Thymus (tissue), 11 donors: ENCODE results near the gene FMN2. TPM values are rescaled to one million over a fixed set of nuclear protein-coding genes. Genes with fewer than 3 reads are reported as not detected.

Source experiments
- DNase-seq, 9 donors: peaks; one replicate each; pipeline ENCODE4 v3.0.0-alpha.2; 2013; ENCODE audit warnings: low spot score in 9 of 9, low read depth in 6 of 9, missing footprints in 1 of 9
- H3K27ac ChIP-seq, 2 donors: one replicate each; pipeline ENCODE4 v1.5.1; 2013; ENCODE audit warnings: control low read depth in 1 of 2, low read depth in 1 of 2, low read length in 1 of 2, mild to moderate bottlenecking in 1 of 2, moderate library complexity in 1 of 2
- H3K27me3 ChIP-seq, 2 donors: one replicate each; pipeline ENCODE4 v1.5.1; 2013; ENCODE audit warnings: low read length in 1 of 2; ENCODE audit not compliant: control insufficient read depth in 2 of 2, insufficient read depth in 1 of 2
- H3K36me3 ChIP-seq, 2 donors: one replicate each; pipeline ENCODE4 v1.5.1; 2013; ENCODE audit warnings: low read length in 1 of 2, mild to moderate bottlenecking in 1 of 2, moderate library complexity in 1 of 2; ENCODE audit not compliant: control insufficient read depth in 2 of 2, insufficient read depth in 2 of 2
- H3K4me1 ChIP-seq, 2 donors: one replicate each; pipeline ENCODE4 v1.5.1; 2013; ENCODE audit warnings: low read length in 2 of 2; ENCODE audit not compliant: control insufficient read depth in 2 of 2, insufficient read depth in 2 of 2
- H3K4me3 ChIP-seq, 2 donors: one replicate each; pipeline ENCODE4 v1.5.1; 2013; ENCODE audit warnings: low read length in 2 of 2, control low read depth in 1 of 2, mild to moderate bottlenecking in 1 of 2
- H3K9me3 ChIP-seq, 2 donors: one replicate each; pipeline ENCODE4 v1.5.1; 2013; ENCODE audit warnings: low read length in 1 of 2, mild to moderate bottlenecking in 1 of 2; ENCODE audit not compliant: control insufficient read depth in 2 of 2, insufficient read depth in 1 of 2
- WGBS: extraction: QIAGEN DNeasy Blood & Tissue Kit; methylation state at CpG from one replicate; pipeline ENCODE4 v1.1.7; 2013; 5-methylcytosine and 5-hydroxymethylcytosine counted together
- polyA plus RNA-seq: library from polyadenylated mRNA; stranded (reverse); fragments of 200-250 nt; gene quantifications from one replicate; pipeline ENCODE4 v1.2.3, GENCODE V29; 2013
- total RNA-seq: library from RNA; stranded (reverse); fragments of 120-200 nt; gene quantifications from one replicate; pipeline ENCODE4 v1.2.4, GENCODE V29; 2013
- donor health status: healthy.

Gene FMN2
- total and polyA plus RNA-seq, 2 donors = 0.14 to 0.24 TPM

DNA sequence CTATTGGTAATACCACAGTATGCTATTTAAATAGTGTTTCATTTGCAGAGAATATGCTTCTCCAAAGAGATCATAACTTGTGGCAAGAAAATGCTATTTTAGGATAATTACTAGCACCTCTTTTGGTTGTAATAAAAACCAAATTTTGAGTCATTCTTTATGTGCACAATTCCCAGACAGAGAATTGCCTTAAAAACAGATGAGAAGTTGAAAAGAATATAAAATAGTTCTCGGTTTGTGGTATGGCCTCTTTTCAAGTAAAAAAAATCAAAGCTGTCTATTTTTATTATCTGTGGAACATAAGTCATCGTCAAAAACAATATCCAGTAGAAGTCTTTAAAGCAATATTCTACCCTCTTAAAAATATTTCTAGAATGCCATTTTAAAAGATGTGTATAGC lies 334.4 kb downstream of the FMN2 start:
- WGBS = 96% methylated on average over 2 of the region's 2 CpGs
- Histone ChIP-seq H3K27ac (no peak overlapping the region), H3K9me3 (no peaks in the 10 kb centered on the region), H3K27me3 (no peaks in the 10 kb centered on the region), H3K4me1 (no peaks in the 10 kb centered on the region), H3K4me3 (no peak overlapping the region), H3K36me3 (no peaks in the 10 kb centered on the region)
- DNase-seq = no peak

DNA sequence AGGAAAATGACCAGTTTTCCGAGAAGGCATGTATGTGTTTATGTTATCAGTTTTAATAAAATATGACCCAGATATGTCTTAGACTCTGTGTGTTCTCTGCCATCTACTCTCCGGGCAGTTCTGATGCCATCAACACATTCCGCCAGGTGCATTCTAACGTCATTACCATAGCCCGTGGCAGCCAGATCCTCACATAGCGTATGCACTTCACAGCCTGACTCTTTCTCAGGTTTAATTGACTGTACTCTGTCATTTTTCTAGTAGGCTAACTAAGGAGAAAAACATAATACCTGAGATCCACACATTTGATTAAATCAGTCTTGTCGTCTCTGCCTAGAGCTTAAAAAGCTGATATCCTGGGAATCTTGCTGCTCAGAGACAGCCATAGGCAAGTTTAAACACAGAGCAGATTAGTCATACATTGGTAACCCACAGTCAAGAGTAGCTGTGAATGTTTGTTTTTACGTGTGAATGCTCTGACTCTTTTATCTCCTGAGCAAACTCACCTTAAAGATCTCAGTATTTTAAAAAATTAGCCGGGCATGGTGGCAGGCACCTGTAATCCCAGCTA lies 344.4 kb downstream of the FMN2 start:
- H3K4me1 ChIP-seq = no peaks in the 10 kb centered on the region
- no peaks in the 10 kb centered on the region for H3K9me3 ChIP-seq
- H3K27me3 ChIP-seq = no peaks in the 10 kb centered on the region
- H3K36me3 ChIP-seq = no peaks in the 10 kb centered on the region
- DNase-seq = no peak
- no peak overlapping the region for H3K27ac ChIP-seq
- no peak overlapping the region for H3K4me3 ChIP-seq
- WGBS = 93% methylated on average over 9 of the region's 9 CpGs

DNA sequence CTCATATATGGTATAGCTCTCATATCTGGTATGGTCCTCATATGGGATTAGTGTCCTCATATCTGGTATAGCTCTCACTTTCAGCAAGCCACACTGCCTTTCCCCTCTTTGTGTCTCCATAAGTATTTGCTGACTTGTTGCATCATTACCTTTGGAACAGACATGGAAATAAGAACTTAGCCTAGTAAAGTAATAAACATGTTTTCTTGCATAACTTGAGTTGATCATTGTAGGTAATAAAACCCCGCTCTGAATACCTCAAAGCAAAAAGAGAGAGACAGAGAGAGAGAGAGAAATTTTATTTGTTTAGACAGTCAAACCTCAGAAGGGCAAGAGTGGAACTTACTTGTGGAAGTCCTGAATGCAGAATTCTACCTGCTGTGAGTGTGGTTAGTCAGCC lies 350.0 kb downstream of the FMN2 start:
- Histone ChIP-seq H3K36me3 (no peaks in the 10 kb centered on the region), H3K4me1 (no peaks in the 10 kb centered on the region), H3K9me3 (no peaks in the 10 kb centered on the region), H3K4me3 (no peak overlapping the region), H3K27me3 (no peaks in the 10 kb centered on the region), H3K27ac (no peak overlapping the region)
- no peak for DNase-seq
- 94% methylated on average over 1 of the region's 1 CpG for WGBS

DNA sequence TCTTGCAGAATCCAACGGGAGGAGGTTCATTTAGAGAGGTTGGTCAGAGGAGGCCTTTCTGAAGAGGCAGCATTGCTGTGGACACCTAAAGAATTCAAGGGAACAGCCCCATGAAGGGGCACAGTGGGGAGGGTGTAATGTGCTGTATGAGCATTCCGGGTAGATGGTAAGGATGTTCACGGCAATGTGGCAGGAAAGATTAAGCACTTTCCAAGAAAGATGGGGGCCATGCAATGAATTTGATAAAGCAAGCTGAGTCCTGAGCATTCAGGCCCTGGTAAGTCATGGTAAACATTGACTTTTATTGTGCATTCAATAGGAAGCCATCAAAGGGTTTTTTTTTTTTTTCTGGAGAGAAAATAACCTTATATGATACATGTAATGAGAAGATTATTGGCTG lies 353.7 kb downstream of the FMN2 start:
- H3K9me3 ChIP-seq = no peaks in the 10 kb centered on the region
- no peaks in the 10 kb centered on the region for H3K4me1 ChIP-seq
- H3K4me3 ChIP-seq = no peak overlapping the region
- no peaks in the 10 kb centered on the region for H3K36me3 ChIP-seq
- no peak for DNase-seq
- H3K27me3 ChIP-seq = no peaks in the 10 kb centered on the region
- 92% methylated on average over 3 of the region's 3 CpGs for WGBS
- H3K27ac ChIP-seq = no peak overlapping the region

DNA sequence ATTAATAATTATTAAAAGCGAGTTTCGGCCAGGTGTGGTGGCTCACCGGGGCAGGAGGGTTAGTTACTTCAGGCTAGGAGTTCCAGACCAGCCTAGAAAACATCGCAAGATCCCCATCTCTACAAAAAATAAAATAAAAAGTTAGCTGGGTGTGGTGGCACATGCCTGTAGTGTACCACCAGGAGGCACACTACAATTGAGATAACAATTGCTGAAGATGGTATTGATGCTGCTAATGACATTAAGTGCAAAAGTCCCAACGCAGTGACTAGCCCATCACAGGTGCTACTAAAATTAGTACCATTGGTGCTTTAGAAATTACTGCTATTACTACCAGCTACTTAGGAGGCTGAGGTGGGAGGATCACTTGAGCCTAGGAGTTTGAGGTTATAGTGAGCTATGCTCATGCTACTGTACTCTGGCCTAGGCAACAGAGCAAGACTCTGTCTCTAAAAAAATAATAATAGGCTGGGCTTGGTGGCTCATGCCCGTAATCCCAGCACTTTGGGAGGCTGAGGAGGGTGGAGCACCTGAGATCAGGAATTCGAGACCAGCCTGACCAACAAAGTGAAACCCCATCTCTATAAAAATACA lies 363.6 kb downstream of the FMN2 start:
- Histone ChIP-seq H3K9me3 (no peaks in the 10 kb centered on the region), H3K27me3 (no peaks in the 10 kb centered on the region), H3K36me3 (no peaks in the 10 kb centered on the region), H3K27ac (no peak overlapping the region), H3K4me1 (no peaks in the 10 kb centered on the region), H3K4me3 (no peak overlapping the region)
- WGBS = 72% methylated on average over 7 of the region's 7 CpGs
- DNase-seq = no peak

DNA sequence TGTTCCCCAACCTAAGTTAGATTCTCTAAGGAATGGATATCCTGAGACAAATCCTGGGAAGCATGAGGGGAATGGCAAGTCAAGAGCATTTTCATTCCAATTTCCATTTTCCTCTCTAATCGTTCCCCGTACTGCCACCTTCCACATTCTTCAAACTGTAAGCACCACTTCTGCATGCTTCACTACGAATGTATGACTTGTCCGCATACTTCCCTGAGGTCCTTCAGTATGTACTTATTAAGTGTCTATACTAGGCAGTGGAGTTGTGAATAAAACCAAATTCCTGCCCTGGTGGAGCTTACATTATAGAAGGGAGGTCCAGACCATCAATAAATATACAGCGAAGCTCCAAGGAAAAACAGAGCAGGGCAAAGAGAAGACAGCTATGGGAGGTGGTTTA lies 365.5 kb downstream of the FMN2 start:
- 91% methylated on average over 5 of the region's 5 CpGs for WGBS
- H3K27ac ChIP-seq = no peak overlapping the region
- H3K4me3 ChIP-seq = no peak overlapping the region
- H3K9me3 ChIP-seq = no peaks in the 10 kb centered on the region
- H3K36me3 ChIP-seq = no peaks in the 10 kb centered on the region
- no peak for DNase-seq
- no peaks in the 10 kb centered on the region for H3K27me3 ChIP-seq
- H3K4me1 ChIP-seq = no peaks in the 10 kb centered on the region

DNA sequence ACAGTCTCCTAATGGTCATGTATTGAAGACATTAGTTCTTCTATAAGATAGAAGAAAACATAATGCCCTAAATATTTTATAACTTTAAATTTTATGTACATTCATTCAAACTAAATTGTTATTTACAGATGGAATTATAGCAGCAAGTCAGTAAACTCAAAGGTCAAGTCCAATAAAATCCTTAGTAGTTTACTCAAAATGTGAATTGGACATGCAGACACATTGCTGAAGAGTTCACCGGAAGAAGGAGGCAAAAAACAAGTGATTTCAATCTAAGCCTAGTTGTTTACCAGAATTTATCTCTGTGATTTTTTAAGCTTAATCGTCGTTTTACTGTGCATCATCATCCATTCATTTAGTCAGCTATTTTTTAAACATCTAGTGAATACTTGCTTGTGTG lies 370.6 kb downstream of the FMN2 start:
- Histone ChIP-seq H3K27me3 (no peaks in the 10 kb centered on the region), H3K36me3 (no peaks in the 10 kb centered on the region), H3K9me3 (no peaks in the 10 kb centered on the region), H3K4me3 (no peak overlapping the region), H3K27ac (no peak overlapping the region), H3K4me1 (no peaks in the 10 kb centered on the region)
- no peak for DNase-seq
- WGBS = 93% methylated on average over 3 of the region's 3 CpGs

DNA sequence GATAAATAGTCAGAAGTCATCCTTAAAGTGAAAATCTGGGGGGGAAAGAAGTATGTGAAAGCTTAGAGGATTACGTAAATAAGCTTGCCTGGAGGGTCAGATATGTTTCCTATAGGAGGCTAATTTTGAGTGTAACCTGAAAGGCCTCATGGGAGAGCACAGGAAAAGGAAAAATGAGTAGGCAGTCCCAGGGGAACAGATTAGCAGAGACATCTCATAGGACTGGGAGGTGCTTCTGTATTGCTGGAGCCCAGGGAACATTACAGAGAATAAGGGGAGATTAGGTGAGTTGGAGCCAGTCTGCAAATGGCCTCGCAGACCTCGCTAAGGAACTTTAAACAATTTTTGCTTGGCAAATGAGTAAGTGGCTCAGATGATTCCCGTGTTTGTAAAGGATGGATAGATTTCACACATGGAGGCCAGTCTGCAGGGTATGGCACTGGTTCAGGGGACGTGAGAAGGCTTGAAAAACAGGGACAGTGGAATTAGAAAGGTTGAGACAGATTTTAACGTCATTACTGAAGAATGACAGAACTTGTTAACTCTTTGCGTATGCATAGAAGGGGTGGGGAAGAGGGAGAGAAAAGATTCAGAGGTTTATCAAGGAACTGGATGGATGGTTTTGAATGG lies 371.2 kb downstream of the FMN2 start:
- DNase-seq = no peak
- Histone ChIP-seq H3K4me3 (no peak overlapping the region), H3K4me1 (no peaks in the 10 kb centered on the region), H3K27ac (no peak overlapping the region), H3K36me3 (no peaks in the 10 kb centered on the region), H3K9me3 (no peaks in the 10 kb centered on the region), H3K27me3 (no peaks in the 10 kb centered on the region)
- 88% methylated on average over 7 of the region's 7 CpGs for WGBS

DNA sequence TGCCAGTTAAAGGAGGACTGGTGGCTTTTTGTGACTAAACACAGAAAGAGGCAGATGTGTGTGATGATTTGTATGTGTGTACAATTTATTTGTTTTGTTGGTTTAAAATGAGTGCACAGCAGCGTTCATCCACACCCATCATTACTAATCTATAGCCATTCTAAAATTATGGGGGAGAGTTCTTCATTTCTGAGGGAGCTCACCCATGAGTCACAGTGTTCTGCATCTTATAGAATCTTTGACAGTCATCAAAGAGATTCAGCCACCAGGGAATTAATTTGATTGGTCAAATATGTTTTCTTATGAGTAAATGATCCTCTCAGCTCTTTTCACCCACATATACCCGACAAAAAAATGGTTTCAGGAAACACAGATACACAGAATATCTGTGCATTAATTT lies 372.4 kb downstream of the FMN2 start:
- Histone ChIP-seq H3K9me3 (no peaks in the 10 kb centered on the region), H3K27ac (no peak overlapping the region), H3K4me1 (no peaks in the 10 kb centered on the region), H3K27me3 (no peaks in the 10 kb centered on the region), H3K4me3 (no peak overlapping the region), H3K36me3 (no peaks in the 10 kb centered on the region)
- DNase-seq = no peak
- 86% methylated on average over 2 of the region's 2 CpGs for WGBS
